Stomach smooth muscle (tissue), 2 donors: Measurements from ENCODE around the gene CNTN5.

Experiments used
- H3K27ac ChIP-seq: one replicate; pipeline ENCODE4 v1.7.0; 2013; ENCODE audit warnings: mild to moderate bottlenecking, low read length, inconsistent platforms
- H3K27me3 ChIP-seq, 2 donors: one replicate each; pipeline ENCODE4 v1.7.0; 2013; ENCODE audit warnings: low read length in 2 of 2; ENCODE audit not compliant: insufficient read depth in 2 of 2, control insufficient read depth in 1 of 2
- H3K36me3 ChIP-seq, 2 donors: one replicate each; pipeline ENCODE4 v1.7.0; 2013; ENCODE audit warnings: low read length in 2 of 2; ENCODE audit not compliant: control insufficient read depth in 2 of 2, insufficient read depth in 2 of 2
- H3K4me1 ChIP-seq: one replicate; pipeline ENCODE4 v1.7.0; 2013; ENCODE audit warnings: low read length; ENCODE audit not compliant: control insufficient read depth, insufficient read depth
- H3K4me3 ChIP-seq, 2 donors: one replicate each; pipeline ENCODE4 v1.7.0; 2013; ENCODE audit warnings: low read length in 2 of 2
- H3K9ac ChIP-seq, 2 donors: one replicate each; pipeline ENCODE4 v1.7.0; 2013; ENCODE audit warnings: low read length in 2 of 2, mild to moderate bottlenecking in 1 of 2
- H3K9me3 ChIP-seq, 2 donors: one replicate each; pipeline ENCODE4 v1.7.0; 2013; ENCODE audit warnings: low read length in 2 of 2; ENCODE audit not compliant: control insufficient read depth in 2 of 2
- donor health status: healthy.
- donor health status: Pancreatic carcinoma.

CNTN5 gene

DNA sequence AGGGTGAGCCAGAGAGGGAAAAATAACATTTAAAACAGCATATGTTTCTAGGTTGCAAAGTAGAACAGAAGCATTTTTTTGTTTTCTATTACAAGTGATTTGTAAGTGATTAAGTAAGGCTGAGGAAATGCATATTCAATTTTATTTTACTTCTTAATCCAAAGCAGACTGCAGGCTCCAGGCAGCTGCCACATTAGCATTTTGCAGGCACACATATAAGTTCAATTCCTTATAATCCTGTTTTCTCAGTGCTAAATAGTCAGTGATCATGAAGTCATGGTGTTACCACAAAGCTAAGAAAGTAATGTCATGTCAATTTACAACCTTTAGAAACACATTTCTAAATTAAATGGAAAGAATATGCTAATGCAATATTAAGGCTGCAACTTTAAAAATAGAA is 149.8 kb downstream of the CNTN5 start:
- H3K9ac ChIP-seq: no peak overlapping the region
- no peaks in the 10 kb centered on the region for H3K4me1 ChIP-seq
- H3K27ac ChIP-seq: no peak overlapping the region
- H3K27me3 ChIP-seq: no peaks in the 10 kb centered on the region
- no peaks in the 10 kb centered on the region for H3K9me3 ChIP-seq
- H3K4me3 ChIP-seq: no peak overlapping the region
- H3K36me3 ChIP-seq: no peaks in the 10 kb centered on the region

DNA sequence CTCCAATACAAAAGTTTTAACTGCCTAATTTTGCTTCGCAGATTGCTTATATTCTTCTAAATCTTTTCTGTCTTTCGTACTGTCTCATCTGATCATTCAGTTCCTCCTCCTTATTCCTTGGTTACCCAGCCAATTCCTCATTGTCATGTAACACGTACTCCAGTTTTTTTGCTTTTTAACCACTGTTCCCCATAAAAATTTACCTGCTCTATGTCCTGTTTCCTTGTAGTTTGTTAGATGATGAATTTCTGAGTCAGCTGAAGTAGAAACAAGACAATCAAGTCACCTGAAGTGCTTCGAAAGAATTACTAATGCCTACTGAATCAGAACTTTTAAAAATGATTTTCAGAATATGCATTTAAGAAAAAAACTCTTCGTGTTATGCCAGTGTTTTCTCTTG is 150.6 kb downstream of the CNTN5 start:
- Histone ChIP-seq H3K36me3 (no peaks in the 10 kb centered on the region), H3K27ac (no peak overlapping the region), H3K9ac (no peak overlapping the region), H3K27me3 (no peaks in the 10 kb centered on the region), H3K9me3 (no peaks in the 10 kb centered on the region), H3K4me1 (no peaks in the 10 kb centered on the region), H3K4me3 (no peak overlapping the region)

DNA sequence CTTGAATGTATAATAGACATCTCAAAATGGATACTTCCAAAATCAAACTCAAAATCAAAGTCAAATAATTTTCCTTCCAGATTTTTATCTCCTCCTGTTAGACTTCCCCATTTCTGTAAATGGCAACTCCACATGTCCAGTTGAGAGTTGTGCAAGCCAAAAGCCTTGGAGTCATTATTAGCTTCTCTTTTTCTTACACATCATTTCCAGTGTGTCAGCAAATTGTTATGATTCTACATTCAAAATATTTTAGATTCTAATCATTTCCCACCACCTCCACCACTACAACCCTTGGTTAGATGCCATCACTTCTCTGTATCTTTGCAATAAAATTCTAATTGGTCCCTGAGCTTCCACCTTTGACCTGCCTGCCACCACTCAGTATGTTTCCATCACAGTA is 155.7 kb downstream of the CNTN5 start:
- H3K9me3 ChIP-seq: peaks cover 0 to 2% of the 10 kb centered on the region in 2 donors
- H3K27me3 ChIP-seq: no peaks in the 10 kb centered on the region

DNA sequence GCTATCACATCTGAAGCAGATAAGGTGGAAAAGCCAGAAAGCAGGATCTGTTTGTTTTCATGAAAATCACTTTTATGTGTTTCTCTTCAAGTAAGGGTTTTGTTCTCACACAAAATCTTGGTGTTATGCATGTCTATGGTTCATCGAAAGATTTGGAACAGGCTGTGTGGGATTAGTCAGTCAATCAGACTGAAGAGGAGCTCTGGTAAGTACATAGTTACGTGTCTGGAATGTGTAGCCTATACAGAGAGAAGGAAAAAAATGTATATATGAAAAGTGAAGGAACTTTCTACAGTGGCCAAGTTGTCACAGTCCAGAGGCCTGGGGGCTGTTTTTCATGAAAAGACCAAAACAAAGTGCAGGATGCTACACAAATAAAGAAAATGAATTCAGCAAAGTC is 156.7 kb downstream of the CNTN5 start:
- H3K4me3 ChIP-seq: no peak overlapping the region
- H3K27me3 ChIP-seq: no peaks in the 10 kb centered on the region
- H3K36me3 ChIP-seq: no peaks in the 10 kb centered on the region
- no peak overlapping the region for H3K27ac ChIP-seq
- peaks cover 0 to 2% of the 10 kb centered on the region in 2 donors for H3K9me3 ChIP-seq
- no peak overlapping the region for H3K9ac ChIP-seq
- H3K4me1 ChIP-seq: no peaks in the 10 kb centered on the region

More for the DNA sequence above, 155.7 kb downstream of the CNTN5 start:
- Histone ChIP-seq H3K27ac (no peak overlapping the region), H3K36me3 (no peaks in the 10 kb centered on the region), H3K4me3 (no peak overlapping the region), H3K4me1 (no peaks in the 10 kb centered on the region), H3K9ac (no peak overlapping the region)

DNA sequence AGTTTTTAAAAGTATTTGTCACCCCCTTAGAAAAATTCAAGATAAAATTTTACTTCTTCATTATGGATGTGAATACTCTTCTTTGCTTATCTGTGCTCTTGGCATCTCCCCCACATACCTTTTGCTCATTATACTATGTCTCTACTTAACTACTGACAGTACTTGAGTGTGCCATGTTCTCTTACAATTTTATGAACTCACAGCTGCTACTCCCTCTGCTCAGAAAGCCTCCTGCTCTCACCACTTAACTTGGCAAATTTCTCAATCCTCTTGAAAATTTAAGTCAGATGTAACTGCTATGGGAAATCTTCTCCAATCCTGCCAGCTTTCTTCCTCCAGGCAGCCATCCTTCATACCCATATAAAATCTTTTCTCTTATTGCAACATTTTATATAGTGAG is 163.4 kb downstream of the CNTN5 start:
- Histone ChIP-seq H3K4me3 (no peak overlapping the region), H3K9me3 (peaks cover 0 to 2% of the 10 kb centered on the region in 2 donors), H3K4me1 (no peaks in the 10 kb centered on the region), H3K27ac (no peak overlapping the region), H3K36me3 (no peaks in the 10 kb centered on the region), H3K9ac (no peak overlapping the region), H3K27me3 (no peaks in the 10 kb centered on the region)

DNA sequence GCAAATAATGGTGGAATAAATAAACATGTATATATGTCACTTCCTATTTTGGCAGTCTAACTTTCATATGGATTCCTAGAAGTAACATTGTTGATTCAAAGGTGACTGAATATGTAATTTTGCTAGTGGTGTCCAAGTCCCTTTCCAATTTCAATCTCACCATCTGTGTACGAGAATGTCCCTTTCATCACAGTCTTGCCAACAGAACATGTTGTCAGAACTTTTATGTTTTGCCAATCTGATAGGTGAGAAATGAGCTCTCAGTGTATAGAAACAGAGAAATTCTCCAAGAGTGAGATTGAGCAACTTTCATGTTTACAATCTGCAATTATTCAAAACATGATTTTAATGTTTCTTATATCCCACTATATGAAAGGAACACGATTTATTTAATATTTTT is 167.5 kb downstream of the CNTN5 start:
- no peaks in the 10 kb centered on the region for H3K36me3 ChIP-seq
- no peaks in the 10 kb centered on the region for H3K9me3 ChIP-seq
- H3K27me3 ChIP-seq: no peaks in the 10 kb centered on the region
- no peak overlapping the region for H3K4me3 ChIP-seq
- no peak overlapping the region for H3K27ac ChIP-seq
- no peaks in the 10 kb centered on the region for H3K4me1 ChIP-seq
- H3K9ac ChIP-seq: no peak overlapping the region

DNA sequence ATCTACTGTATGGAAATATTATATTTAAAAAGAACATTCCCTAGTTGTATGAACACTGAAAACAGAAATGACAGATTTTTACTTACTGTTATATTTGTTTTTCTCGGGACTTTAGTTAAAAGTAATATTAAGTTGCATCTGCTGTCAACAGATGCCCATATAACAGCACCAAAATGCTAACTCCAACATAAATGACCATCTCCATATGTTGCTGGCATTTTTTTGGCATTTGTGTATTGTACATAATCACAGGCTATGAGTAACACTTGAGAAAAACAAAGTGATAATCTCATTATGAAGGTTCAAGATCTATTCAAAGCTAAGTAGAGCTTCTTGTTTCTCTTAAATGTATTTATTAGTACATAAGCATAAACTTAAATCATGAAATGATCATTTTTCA is 172.0 kb downstream of the CNTN5 start:
- no peak overlapping the region for H3K4me3 ChIP-seq
- no peak overlapping the region for H3K9ac ChIP-seq
- H3K4me1 ChIP-seq: no peaks in the 10 kb centered on the region
- H3K27ac ChIP-seq: no peak overlapping the region
- H3K36me3 ChIP-seq: no peaks in the 10 kb centered on the region
- H3K27me3 ChIP-seq: no peaks in the 10 kb centered on the region
- H3K9me3 ChIP-seq: no peaks in the 10 kb centered on the region

DNA sequence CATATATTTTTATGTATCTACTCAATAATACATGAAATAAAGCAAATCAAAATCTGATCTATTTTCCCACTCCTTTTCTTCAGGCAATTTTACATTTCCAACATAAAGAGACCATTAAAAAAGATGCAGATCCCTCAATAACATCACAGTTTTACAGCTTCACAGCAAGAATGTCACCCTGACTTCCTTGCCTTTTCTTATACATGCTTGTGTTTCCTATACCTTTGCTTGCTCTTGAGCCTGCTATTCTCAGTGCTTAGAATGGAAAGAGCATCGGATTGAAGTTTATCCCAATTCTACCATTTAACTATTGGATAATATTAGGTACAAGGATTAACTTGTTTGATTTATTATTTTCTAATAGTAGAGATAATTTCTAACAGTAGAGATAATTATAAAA is 176.7 kb downstream of the CNTN5 start:
- no peaks in the 10 kb centered on the region for H3K36me3 ChIP-seq
- H3K9me3 ChIP-seq: no peaks in the 10 kb centered on the region
- H3K4me1 ChIP-seq: no peaks in the 10 kb centered on the region
- H3K4me3 ChIP-seq: no peak overlapping the region
- no peaks in the 10 kb centered on the region for H3K27me3 ChIP-seq
- H3K9ac ChIP-seq: no peak overlapping the region
- H3K27ac ChIP-seq: no peak overlapping the region

DNA sequence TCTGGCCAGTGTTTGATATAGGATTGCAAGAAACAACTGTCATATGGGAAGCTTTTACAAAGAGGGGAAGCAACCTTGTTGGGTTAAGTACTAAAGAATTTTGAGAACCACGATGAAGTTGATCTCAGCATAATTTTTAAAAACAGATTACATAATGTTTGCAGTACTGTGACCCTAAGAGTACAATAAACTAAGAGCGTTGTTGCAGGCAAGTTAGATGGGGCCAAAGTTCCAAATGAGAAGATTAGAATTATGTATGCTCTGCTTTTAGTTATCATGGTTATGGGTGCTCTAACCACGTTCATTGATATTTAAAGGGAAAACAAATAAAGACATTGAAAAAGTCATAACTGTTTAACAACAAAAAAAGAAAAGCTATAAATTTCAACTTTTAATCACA is 177.5 kb downstream of the CNTN5 start:
- H3K4me3 ChIP-seq: no peak overlapping the region
- H3K9me3 ChIP-seq: no peaks in the 10 kb centered on the region
- H3K27ac ChIP-seq: no peak overlapping the region
- no peak overlapping the region for H3K9ac ChIP-seq
- no peaks in the 10 kb centered on the region for H3K27me3 ChIP-seq
- H3K36me3 ChIP-seq: no peaks in the 10 kb centered on the region
- no peaks in the 10 kb centered on the region for H3K4me1 ChIP-seq

DNA sequence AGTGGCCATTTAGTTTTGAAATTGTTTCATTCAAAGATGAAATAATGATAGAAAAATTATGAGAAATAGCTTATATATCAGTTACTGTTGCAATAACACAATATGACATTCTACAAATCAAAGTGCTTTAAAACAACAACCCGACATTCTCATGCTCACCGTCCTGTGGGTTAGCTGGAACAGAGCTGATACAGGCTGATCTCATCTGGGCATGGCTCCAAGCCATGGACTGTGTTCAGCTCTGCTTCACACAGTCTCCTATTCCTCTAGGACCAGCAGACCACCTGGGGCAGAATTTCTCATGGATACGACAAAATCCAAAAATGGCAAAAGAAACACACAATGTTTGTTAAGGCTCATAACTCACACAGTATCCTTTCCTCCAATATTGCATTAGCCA is 178.6 kb downstream of the CNTN5 start:
- no peak overlapping the region for H3K27ac ChIP-seq
- no peaks in the 10 kb centered on the region for H3K36me3 ChIP-seq
- H3K4me3 ChIP-seq: no peak overlapping the region
- no peaks in the 10 kb centered on the region for H3K9me3 ChIP-seq
- H3K4me1 ChIP-seq: no peaks in the 10 kb centered on the region
- H3K27me3 ChIP-seq: no peaks in the 10 kb centered on the region
- no peak overlapping the region for H3K9ac ChIP-seq

DNA sequence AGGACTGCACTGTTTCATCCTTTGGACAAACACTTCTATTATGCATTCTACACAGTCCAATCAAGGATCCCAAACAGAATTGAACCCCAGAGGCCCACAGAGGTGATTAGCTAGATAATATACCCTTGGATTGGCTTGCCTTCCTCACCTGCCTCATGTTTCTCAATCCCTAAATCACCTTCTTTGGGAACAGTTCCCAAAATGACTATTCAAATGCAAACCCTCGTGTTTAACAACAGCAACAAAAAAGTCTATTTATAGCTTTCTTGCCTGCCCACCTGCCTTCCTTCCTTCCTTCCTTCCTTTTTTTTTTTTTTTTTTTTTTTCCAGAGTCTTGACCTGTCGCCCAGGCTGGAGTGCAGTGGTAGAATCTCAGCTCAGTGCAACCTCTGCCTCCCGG is 180.0 kb downstream of the CNTN5 start:
- no peaks in the 10 kb centered on the region for H3K4me1 ChIP-seq
- H3K9ac ChIP-seq: no peak overlapping the region
- no peaks in the 10 kb centered on the region for H3K9me3 ChIP-seq
- H3K4me3 ChIP-seq: no peak overlapping the region
- H3K36me3 ChIP-seq: no peaks in the 10 kb centered on the region
- no peak overlapping the region for H3K27ac ChIP-seq
- no peaks in the 10 kb centered on the region for H3K27me3 ChIP-seq

DNA sequence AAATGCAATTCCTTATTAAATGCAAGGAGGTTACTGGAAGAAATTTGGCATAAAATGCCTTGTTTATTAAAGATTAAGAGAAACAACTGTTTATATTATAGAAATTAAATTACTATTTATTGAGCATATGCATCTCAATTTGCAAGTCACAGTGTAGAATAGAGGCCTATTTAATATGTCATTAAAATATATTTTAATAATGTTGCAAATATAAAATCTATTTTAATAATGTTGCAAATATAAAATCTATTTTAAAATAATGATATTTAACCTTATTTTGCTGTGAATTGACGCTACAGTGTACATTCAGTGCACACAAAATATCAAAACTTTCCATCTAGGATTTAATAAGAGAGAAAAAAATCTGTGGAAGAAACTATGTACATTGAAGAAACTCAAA is 188.1 kb downstream of the CNTN5 start:
- Histone ChIP-seq H3K4me3 (no peak overlapping the region), H3K9ac (no peak overlapping the region), H3K4me1 (no peaks in the 10 kb centered on the region), H3K36me3 (no peaks in the 10 kb centered on the region), H3K9me3 (no peaks in the 10 kb centered on the region), H3K27me3 (no peaks in the 10 kb centered on the region), H3K27ac (no peak overlapping the region)
